NCI-H510A treated with DMSO at 0.1 percent for 48 hours (cell line): ENCODE data around the gene GRB10.
A peak's percentile ranks its signal among the peaks of the same experiment; 100 is the strongest.

ENCODE experiments used
- DNase-seq: peaks from one replicate; lab custom pipeline; 2025; lab: John Stamatoyannopoulos, UW

GRB10 gene

GRCh38 chr7:50718876-50719275, 63.8 kb downstream of the GRB10 start:
- peak; percentile 98 for DNase-seq

GRCh38 chr7:50718311-50718710, 64.4 kb downstream of the GRB10 start:
- no peak for DNase-seq

- DNase-seq: peak; percentile 69
Measured at GRCh38 chr7:50717181-50717580, 65.5 kb downstream of the GRB10 start.

GRCh38 chr7:50714857-50715256, 67.8 kb downstream of the GRB10 start:
- no peak for DNase-seq

GRCh38 chr7:50713123-50713965, 69.4 kb downstream of the GRB10 start:
- no peak for DNase-seq

GRCh38 chr7:50712252-50713122, 70.2 kb downstream of the GRB10 start:
- DNase-seq: no peak

DNA sequence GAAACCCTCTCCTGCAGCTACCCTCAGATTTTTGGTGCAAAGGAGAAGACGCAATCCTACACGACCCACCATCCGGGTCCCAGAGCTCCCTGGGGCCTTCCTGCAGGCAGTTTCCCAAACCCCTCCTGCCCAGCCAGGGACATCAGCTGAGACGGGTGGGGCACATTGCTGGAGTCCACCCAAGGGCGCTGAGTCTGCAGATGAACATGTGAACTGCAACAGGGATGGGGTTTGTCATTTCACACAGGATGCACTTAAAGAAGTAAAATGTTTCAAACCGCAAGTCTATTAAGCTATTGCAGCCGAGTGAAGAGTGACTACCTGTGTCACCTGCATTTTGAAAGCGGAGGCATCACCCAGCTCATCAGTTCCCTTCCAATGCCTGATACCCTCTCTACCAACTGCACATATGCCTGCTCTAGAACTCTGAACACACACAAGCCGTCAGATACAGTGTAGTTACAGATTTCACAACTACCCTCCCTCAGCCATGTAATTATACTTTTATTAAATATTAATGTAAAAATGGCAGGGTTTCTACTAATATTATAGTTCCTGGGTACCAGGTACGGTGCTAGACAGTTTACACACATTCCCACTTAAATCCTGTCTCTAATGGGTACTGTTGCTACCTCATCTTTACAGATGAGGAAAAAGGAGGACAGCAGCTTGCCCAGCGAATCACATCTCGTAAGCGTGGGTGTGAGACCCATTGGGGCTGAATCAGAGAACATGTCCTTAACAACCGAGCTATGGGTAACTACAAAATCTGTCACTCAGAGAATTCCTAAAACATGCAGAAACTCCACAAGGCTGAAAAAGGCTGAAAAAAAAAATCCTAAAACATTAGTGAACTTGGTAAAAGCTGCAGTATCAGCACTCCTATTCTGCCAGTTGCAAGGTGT, 71.2 kb downstream of the GRB10 start:
- peak; percentile 56 for DNase-seq

DNA sequence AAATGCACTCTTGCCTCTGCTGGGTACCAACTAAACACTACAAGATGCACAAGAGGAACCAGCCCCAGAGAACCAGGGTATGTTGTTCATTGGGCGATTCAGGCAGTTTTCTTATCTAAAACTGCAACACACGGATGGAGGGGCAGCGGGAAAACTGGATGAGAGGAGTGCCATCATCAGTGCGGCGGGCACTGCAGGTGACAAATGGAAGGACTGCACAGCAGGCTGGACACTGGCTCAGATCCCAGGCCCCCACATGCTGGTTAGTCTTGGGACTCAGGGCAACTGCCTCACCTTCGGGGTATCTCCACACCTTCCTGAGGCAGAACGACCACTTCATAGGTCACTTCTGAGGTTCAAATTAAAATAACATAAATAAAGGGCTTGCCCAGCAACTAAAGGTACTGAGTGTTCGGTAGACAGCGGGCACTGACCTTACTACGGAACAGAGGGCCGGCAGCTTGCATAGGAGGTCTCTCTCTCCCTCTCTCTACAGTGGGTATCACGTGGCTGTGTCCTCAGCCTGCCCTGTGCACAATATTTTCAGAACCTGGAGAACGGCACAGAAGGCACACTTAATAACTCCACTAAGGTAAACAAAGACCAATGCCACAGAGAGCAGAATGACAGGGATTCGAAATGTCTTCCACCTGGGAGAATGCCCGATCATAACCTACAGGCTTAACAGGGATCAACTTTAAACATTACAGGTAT, 72.1 kb downstream of the GRB10 start:
- peak; percentile 76 for DNase-seq

GRCh38 chr7:50709151-50709550, 73.5 kb downstream of the GRB10 start:
- DNase-seq: no peak

DNA sequence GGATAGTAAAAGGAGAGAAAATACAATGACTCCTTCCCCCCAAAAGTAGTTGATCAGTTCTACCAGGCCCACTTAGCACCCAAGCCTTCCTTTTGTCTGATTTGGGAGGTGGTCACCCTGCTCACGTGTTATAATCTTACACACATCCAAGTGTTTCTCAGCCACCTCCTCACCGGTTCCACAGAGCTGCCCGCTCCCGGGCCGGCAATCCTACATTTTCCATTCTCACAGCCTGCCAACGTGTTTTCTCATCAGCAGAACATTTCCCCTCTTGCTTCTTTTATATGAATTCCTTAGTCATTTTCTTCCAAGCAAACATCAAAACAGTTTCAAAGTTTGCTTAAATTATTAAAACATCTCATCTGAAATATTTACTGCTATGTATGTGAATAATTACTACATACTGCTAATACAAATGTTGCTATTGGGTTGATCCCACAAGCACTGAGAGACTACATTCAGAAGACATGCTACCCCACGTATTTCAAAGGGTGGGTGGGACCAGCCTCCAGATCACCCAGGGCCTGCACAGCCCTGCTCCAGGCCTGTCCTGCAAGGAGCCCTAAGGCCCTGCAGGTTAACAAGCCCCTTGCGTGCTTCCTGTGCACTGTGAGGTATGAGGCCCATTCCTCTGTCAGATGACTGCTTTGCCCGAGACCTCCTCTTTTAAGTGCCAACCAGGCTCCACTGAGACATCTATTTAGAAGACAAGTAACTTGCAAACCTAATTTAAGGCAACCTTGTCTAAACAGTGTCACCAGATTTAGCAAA, 75.3 kb downstream of the GRB10 start:
- DNase-seq: no peak

- DNase-seq: no peak
Measured at GRCh38 chr7:50706469-50706937, 76.2 kb downstream of the GRB10 start.

DNA sequence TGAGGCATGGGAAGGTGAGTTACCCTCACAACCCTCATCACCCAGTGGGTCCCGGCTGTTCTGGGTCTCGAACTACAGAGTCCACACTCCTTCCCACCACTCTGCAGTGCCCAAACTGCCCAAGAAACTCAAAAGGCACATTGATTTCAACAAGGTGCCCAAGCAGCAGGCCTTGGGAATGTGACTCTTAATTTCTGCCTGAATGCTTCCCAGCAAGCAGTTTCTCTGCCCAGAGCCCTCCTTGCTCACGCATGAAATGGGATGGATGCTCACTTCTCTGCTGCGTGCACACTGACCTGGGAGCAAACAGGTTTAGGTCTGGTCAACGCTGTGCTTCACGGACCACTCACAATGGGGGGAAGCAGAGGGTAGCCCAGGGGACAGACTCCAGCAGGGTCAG, 77.9 kb downstream of the GRB10 start:
- DNase-seq: no peak

DNA sequence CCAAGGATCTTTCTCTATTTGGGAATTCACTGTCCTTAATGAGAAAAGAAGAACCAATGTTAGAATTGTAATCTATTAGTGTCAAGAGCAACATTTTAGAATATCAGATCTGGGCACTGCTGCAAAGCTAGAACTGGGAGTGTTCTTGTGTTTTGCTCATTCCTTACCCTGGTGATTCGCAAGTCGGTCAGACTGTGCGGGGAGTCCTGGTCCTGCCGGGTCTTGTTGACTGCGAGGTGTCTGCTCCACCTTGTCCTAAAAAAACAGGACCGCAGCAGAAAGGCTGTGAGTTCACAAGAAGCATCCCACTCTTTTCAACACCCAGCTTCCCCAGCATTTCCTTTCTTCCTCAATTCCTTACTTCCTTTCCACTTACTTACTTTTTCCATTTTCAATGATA, 79.0 kb downstream of the GRB10 start:
- no peak for DNase-seq

DNA sequence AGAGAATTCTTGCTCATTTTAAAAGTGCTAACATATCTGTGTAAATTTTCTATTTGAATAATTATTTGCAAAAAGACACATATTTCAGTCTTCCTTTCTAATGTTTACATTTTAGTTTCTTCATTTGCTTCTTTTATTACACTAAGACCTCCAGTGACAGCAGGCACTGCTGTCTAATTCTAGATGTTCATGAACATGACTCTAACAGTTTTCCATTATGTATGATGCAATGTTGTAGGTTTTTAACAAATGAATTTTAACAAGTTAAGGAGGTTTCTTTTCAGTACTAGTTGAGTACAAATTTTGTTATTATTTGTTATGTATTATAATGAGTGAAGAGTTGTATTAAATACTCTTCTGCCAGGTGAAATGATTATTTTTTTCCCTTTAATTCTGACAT, 83.6 kb downstream of the GRB10 start:
- DNase-seq: no peak

DNA sequence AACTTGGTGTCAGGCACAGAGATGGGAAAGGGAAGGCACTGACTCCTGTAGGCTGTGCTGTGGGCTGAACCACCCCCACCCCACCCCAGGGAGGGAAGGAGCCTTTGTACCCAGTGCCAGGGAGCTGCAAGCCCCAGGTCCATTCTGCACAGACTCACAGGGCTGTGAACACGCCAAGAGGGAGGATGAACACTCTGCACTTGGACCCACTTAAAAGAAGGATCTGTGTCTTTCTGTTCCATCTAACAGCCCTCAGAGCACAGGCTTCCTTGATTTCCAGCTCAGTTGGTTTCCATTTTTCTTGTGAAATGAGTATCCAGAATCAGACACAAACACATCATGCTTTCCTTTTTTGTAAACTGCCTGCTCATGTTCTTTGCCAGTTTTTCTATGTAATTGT, 84.9 kb downstream of the GRB10 start:
- no peak for DNase-seq

DNA sequence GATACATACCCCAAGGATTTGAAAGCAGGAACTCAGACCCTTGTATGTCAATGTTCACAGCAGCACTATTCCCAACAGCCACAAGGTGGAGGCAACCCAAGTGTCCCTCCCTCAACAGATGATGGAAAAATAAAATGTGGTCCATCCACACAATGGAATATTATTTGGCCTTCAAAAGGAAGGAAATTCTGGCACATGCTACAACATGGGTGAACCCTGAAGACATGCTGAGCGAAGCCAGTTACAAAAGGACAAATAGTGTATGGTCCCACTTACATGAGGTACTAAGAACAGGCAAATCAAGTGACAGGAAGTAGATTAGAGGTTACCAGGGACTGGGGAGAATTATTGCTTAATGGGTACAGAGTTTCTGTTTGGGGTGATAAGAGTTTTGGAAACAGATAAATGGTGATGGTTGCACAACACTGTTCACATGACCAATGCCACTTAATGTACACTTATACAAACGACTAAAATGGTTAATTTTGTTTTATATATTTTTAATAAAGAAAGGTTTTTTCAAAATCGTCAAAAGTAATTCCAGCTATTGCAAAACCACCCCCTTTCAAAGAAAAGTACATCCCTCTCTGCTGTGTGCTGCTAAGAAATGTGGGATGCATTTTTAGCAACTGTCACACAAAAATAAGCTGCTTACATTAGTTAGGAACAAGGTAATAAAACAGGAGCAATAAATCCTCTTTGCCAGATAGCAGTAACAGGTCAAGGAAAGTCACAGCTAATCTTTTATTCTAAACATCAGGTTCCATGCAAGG, 85.7 kb downstream of the GRB10 start:
- no peak for DNase-seq

DNA sequence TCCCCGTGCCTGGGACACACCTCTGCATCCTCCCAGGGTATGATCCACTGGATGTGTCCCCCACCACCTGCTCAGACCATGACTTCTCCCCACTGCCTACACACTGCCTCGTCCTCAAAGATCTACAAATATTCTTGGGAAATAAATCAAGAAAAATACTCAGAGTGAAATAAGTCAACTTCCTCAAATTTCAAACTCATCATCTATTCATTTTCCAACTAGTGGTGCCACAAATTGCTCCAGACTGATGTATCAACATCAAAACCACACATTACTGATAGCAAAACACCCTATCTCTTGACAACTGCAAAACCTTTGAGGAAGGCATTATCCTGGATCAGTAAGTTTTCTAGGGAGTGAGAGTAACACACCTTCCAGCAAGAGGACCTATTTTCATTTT, 87.7 kb downstream of the GRB10 start:
- no peak for DNase-seq

DNA sequence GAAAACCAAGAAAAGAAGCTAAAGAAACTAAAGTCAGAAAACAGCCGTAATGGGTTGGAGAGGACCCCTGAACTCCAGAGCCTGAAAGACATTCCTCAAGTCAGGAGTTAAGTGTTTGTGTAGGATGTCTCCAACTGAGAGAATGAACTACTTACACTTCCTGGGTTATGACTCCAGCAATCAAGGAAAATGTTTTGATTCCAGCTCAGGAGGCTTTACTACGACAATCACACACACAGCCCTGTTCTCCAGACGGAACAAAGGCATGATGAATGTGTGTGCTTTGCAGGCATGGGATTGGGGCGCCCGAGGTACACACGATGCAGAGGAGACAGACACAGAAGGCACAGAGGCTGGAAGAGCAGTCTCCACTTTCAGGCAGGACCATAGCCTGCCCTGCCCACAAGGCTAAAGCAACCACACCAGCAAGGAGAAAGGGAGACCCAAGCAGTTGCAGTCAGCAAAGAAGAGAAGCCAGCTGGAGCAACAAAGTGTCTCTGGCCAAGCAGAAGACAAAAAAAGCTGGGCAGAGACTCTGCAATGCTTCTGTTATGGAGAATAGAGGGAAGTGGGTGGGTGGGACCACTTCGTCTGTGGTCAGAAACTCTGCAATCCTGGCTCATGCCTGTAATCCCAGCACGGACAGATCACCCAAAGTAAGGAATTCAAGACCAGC, 89.1 kb downstream of the GRB10 start:
- DNase-seq: no peak

- no peak for DNase-seq
Measured at GRCh38 chr7:50690541-50691011, 92.1 kb downstream of the GRB10 start.
